HL-60 (cell line): ENCODE measurements around the gene NRIP1.

Experiments
- CTCF ChIP-seq: IDR thresholded peaks from one replicate; pipeline ENCODE4 v1.5.1; 2011; ENCODE audit warnings: low read length, control low read depth, inconsistent platforms; ENCODE audit not compliant: insufficient read depth
- POLR2AphosphoS5 ChIP-seq: IDR thresholded peaks from 2 replicates; pipeline ENCODE4 v1.6.1; 2012; ENCODE audit warnings: low read depth

GRCh38 chr21:15061279-15061678 is 3.5 kb downstream of the NRIP1 start:
- no peak for TF ChIP-seq CTCF
- TF ChIP-seq POLR2AphosphoS5, result no peak
